GM23338 (cell line): Measurements from ENCODE around the gene VSX1. TPM values are rescaled to one million over a fixed set of nuclear protein-coding genes. Genes with fewer than 3 reads are reported as not detected.

ENCODE experiments used
- ATAC-seq: fragments of 200-7000 bp; cut with Tn5 transposase; 3 replicates; pipeline ENCODE4 v1.9.1; 2020
- DNase-seq: peaks from one replicate; pipeline ENCODE4 v3.0.0-alpha.2; 2015; ENCODE audit warnings: low spot score
- H2AFZ ChIP-seq: fragments of 200-600 bp; sonication (generic); 2 replicates; pipeline ENCODE4 v1.8.0; 2016; ENCODE audit warnings: antibody characterized with exemption, mild to moderate bottlenecking, moderate library complexity
- H3F3A ChIP-seq: fragments of 200-600 bp; sonication (generic); replicated peaks from 2 replicates; pipeline ENCODE4 v1.8.0; 2017; ENCODE audit warnings: antibody characterized with exemption, mixed run types, low read depth
- H3K27ac ChIP-seq: fragments of 200-600 bp; sonication (generic); 2 replicates; pipeline ENCODE4 v1.6.1; 2016; ENCODE audit warnings: low read depth
- H3K27me3 ChIP-seq: fragments of 200-600 bp; sonication (generic); 2 replicates; pipeline ENCODE4 v1.8.0; 2016; ENCODE audit warnings: mild to moderate bottlenecking, mixed run types, moderate library complexity; ENCODE audit not compliant: insufficient read depth
- H3K36me3 ChIP-seq: fragments of 200-600 bp; sonication (generic); 2 replicates; pipeline ENCODE4 v1.8.0; 2016; ENCODE audit warnings: mild to moderate bottlenecking; ENCODE audit not compliant: insufficient read depth
- H3K4me1 ChIP-seq: fragments of 200-600 bp; sonication (generic); 2 replicates; pipeline ENCODE4 v1.8.0; 2016; ENCODE audit warnings: mild to moderate bottlenecking, moderate library complexity; ENCODE audit not compliant: insufficient read depth
- H3K4me2 ChIP-seq: fragments of 200-600 bp; sonication (generic); 2 replicates; pipeline ENCODE4 v1.7.1; 2017; ENCODE audit warnings: mixed run types
- H3K4me3 ChIP-seq: fragments of 200-600 bp; sonication (generic); 2 replicates; pipeline ENCODE4 v1.6.1; 2016; ENCODE audit warnings: mixed run types
- H3K79me2 ChIP-seq: fragments of 200-600 bp; sonication (generic); replicated peaks from 2 replicates; pipeline ENCODE4 v1.8.0; 2017; ENCODE audit warnings: mild to moderate bottlenecking; ENCODE audit not compliant: insufficient read depth
- H3K9me2 ChIP-seq: fragments of 200-600 bp; sonication (generic); 2 replicates; pipeline ENCODE4 v1.8.0; 2017; ENCODE audit not compliant: insufficient read depth
- H4K20me1 ChIP-seq: fragments of 200-600 bp; sonication (generic); replicated peaks from 2 replicates; pipeline ENCODE4 v1.8.0; 2017; ENCODE audit warnings: mild to moderate bottlenecking; ENCODE audit not compliant: insufficient read depth
- H3K27ac Mint-ChIP-seq: 2 replicates; pipeline ENCODE4 v1.8.0; 2020; ENCODE audit warnings: inconsistent platforms, mild to moderate bottlenecking, moderate library complexity, mixed read lengths
- H3K27me3 Mint-ChIP-seq: 3 replicates; pipeline ENCODE4 v1.8.0; 2022; ENCODE audit warnings: low read depth, mild to moderate bottlenecking, moderate library complexity, mixed read lengths, inconsistent platforms; ENCODE audit not compliant: insufficient read depth, poor library complexity
- H3K36me3 Mint-ChIP-seq: 3 replicates; pipeline ENCODE4 v1.8.0; 2021; ENCODE audit warnings: low read depth, mild to moderate bottlenecking, inconsistent platforms, moderate library complexity, mixed read lengths
- H3K4me1 Mint-ChIP-seq: 3 replicates; pipeline ENCODE4 v1.8.0; 2020; ENCODE audit warnings: mild to moderate bottlenecking, inconsistent platforms, mixed read lengths
- H3K4me3 Mint-ChIP-seq: 3 replicates; pipeline ENCODE4 v1.8.0; 2021; ENCODE audit warnings: moderate library complexity, mild to moderate bottlenecking, inconsistent platforms, mixed read lengths
- H3K9me3 Mint-ChIP-seq: 3 replicates; pipeline ENCODE4 v1.8.0; 2020; ENCODE audit warnings: moderate library complexity, mild to moderate bottlenecking, inconsistent platforms, mixed read lengths
- CREB1 ChIP-seq: fragments of 250-450 bp; sonication (Bioruptor Pico); IDR thresholded peaks from 2 replicates; pipeline ENCODE4 v1.5.0; 2020; ENCODE audit warnings: low read depth, mild to moderate bottlenecking, moderate library complexity
- NANOG ChIP-seq: IDR thresholded peaks from 2 replicates; pipeline ENCODE4 v1.6.1; 2016; ENCODE audit warnings: antibody characterized with exemption, borderline replicate concordance
- POLR2AphosphoS5 ChIP-seq: IDR thresholded peaks from 2 replicates; pipeline ENCODE4 v1.6.1; 2016; ENCODE audit warnings: antibody characterized with exemption, low read depth
- ZNF331 ChIP-seq: fragments of 250-450 bp; sonication (Bioruptor Pico); IDR thresholded peaks from 2 replicates; pipeline ENCODE4 v1.5.0; 2020; ENCODE audit warnings: low read depth, mild to moderate bottlenecking, moderate library complexity
- polyA plus RNA-seq: library from polyadenylated mRNA; unstranded; fragments of >200 nt; fragmentation: Nextera tagmentation; extraction: Ambion mirVana; gene quantifications from 2 replicates; pipeline ENCODE4 v1.2.1, GENCODE V29; 2016
- total RNA-seq: library from RNA; depleted of rRNA; stranded (reverse); fragments of >200 nt; shearing (Covaris generic); gene quantifications from 2 replicates; pipeline ENCODE4 v1.2.3, GENCODE V29; 2014
- TF ChIP-seq, protein P1 (sequence below): fragments of 250-450 bp; sonication (Bioruptor Pico); IDR thresholded peaks from 2 replicates; pipeline ENCODE4 v1.5.0; 2020; ENCODE audit warnings: mild to moderate bottlenecking, moderate library complexity
- TF ChIP-seq, protein P2 (sequence below), 2 experiments: fragments of 200-600 bp in 1 of 2; sonication (generic) in 1 of 2; conservative IDR thresholded peaks; 2 replicates each; pipeline versions ENCODE4 v1.5.1 to v1.6.1; 2016 to 2017; ENCODE audit warnings: antibody characterized with exemption in 2 of 2, low read depth in 2 of 2, mild to moderate bottlenecking in 2 of 2, moderate library complexity in 1 of 2
- TF ChIP-seq, protein P3 (sequence below): IDR thresholded peaks from one replicate; pipeline ENCODE4 v1.6.1; 2018; ENCODE audit warnings: antibody characterized with exemption; ENCODE audit not compliant: unreplicated experiment

The VSX1 gene
- total and polyA plus RNA-seq, 2 experiments from 2014 or later, result 0.73 TPM; not detected in 1

DNA sequence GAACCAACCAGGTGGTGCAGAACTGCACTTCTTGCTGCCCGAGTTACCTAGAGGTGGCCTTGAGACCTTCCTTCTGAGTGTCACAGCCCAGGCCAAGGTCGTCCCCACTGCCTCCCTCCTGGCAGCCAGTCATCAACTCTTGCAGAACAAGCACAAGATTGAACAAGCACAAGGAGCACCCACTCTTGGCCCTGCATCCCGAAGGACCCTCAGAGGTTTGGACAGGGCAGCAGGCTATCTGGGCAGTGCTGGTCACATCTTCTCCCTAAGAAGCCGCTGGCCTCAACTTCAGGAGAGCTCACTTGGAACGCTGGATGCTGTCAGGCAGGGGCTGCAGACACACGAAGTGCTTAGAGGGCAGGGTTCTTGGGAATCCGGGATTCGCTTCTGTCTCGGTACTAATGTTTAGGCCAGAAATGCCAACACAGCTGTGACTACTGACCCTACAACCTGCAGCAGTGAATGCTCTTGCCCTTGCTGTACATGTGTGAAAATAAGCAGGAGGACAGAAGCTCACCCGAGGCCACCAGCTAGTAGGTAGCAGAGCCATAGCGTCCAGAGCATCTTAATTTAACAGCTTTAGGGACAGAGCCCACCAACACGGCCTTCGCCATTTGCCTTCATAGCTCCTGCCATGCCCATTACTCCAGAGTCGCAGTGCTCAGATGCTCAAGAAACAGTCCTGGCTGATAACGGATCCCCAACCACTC is 20.0 kb downstream of the VSX1 start (continued):
- TF ChIP-seq, protein P1, sequence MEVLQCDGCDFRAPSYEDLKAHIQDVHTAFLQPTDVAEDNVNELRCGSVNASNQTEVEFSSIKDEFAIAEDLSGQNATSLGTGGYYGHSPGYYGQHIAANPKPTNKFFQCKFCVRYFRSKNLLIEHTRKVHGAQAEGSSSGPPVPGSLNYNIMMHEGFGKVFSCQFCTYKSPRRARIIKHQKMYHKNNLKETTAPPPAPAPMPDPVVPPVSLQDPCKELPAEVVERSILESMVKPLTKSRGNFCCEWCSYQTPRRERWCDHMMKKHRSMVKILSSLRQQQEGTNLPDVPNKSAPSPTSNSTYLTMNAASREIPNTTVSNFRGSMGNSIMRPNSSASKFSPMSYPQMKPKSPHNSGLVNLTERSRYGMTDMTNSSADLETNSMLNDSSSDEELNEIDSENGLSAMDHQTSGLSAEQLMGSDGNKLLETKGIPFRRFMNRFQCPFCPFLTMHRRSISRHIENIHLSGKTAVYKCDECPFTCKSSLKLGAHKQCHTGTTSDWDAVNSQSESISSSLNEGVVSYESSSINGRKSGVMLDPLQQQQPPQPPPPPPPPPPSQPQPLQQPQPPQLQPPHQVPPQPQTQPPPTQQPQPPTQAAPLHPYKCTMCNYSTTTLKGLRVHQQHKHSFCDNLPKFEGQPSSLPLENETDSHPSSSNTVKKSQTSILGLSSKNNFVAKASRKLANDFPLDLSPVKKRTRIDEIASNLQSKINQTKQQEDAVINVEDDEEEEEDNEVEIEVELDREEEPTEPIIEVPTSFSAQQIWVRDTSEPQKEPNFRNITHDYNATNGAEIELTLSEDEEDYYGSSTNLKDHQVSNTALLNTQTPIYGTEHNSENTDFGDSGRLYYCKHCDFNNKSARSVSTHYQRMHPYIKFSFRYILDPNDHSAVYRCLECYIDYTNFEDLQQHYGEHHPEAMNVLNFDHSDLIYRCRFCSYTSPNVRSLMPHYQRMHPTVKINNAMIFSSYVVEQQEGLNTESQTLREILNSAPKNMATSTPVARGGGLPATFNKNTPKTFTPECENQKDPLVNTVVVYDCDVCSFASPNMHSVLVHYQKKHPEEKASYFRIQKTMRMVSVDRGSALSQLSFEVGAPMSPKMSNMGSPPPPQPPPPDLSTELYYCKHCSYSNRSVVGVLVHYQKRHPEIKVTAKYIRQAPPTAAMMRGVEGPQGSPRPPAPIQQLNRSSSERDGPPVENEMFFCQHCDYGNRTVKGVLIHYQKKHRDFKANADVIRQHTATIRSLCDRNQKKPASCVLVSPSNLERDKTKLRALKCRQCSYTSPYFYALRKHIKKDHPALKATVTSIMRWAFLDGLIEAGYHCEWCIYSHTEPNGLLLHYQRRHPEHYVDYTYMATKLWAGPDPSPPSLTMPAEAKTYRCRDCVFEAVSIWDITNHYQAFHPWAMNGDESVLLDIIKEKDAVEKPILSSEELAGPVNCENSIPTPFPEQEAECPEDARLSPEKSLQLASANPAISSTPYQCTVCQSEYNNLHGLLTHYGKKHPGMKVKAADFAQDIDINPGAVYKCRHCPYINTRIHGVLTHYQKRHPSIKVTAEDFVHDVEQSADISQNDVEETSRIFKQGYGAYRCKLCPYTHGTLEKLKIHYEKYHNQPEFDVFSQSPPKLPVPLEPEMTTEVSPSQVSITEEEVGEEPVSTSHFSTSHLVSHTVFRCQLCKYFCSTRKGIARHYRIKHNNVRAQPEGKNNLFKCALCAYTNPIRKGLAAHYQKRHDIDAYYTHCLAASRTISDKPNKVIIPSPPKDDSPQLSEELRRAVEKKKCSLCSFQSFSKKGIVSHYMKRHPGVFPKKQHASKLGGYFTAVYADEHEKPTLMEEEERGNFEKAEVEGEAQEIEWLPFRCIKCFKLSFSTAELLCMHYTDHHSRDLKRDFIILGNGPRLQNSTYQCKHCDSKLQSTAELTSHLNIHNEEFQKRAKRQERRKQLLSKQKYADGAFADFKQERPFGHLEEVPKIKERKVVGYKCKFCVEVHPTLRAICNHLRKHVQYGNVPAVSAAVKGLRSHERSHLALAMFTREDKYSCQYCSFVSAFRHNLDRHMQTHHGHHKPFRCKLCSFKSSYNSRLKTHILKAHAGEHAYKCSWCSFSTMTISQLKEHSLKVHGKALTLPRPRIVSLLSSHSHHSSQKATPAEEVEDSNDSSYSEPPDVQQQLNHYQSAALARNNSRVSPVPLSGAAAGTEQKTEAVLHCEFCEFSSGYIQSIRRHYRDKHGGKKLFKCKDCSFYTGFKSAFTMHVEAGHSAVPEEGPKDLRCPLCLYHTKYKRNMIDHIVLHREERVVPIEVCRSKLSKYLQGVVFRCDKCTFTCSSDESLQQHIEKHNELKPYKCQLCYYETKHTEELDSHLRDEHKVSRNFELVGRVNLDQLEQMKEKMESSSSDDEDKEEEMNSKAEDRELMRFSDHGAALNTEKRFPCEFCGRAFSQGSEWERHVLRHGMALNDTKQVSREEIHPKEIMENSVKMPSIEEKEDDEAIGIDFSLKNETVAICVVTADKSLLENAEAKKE (CRISPR knock-in tag), result no peak
- TF ChIP-seq ZNF331 (no peak), CREB1 (CRISPR knock-in tag) (no peak)
- TF ChIP-seq, protein P2, sequence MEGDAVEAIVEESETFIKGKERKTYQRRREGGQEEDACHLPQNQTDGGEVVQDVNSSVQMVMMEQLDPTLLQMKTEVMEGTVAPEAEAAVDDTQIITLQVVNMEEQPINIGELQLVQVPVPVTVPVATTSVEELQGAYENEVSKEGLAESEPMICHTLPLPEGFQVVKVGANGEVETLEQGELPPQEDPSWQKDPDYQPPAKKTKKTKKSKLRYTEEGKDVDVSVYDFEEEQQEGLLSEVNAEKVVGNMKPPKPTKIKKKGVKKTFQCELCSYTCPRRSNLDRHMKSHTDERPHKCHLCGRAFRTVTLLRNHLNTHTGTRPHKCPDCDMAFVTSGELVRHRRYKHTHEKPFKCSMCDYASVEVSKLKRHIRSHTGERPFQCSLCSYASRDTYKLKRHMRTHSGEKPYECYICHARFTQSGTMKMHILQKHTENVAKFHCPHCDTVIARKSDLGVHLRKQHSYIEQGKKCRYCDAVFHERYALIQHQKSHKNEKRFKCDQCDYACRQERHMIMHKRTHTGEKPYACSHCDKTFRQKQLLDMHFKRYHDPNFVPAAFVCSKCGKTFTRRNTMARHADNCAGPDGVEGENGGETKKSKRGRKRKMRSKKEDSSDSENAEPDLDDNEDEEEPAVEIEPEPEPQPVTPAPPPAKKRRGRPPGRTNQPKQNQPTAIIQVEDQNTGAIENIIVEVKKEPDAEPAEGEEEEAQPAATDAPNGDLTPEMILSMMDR (conservative IDR thresholded peaks at IDR 0.05; ENCODE audit: low read depth in 2 of 2), result no peak

DNA sequence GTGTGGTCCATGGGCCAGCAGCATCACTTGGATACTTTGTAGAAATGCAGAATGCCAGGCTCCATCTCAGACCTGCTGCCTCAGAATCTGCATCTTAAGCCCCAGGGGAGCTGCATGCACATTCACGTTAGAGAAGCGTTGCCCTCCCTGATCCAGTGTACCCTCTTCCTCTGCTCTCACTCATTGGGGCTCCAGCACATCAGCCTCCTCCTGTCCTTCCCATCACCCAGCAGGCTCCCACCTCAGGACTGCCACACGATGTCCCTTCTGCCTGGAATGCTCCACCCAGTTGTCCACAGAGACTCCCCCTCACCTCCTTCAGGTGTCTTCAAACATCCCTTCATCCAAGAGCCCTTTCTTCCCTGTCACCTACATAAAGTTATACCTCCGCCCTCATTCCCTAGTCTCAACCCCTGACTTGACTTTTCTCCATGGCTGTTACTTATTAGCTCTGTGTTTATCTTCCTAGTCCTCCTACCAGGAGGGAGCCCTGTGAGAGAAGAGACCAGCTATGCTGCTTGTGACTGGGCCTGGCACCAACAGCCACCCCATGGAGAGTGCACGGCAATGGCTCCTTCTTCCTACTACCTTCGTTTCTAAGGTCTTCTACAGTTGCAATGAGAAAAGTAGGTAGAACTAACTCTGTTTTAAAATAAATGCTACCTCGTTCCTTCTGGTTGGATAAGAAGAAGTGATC is 20.7 kb downstream of the VSX1 start:
- Mint-ChIP-seq H3K4me1 (peaks cover 2% of the 10 kb centered on the region; the same call in 2 of the 3 replicates), H3K36me3 (no peaks in the 10 kb centered on the region), H3K9me3 (no peaks in the 10 kb centered on the region), H3K4me3 (no peak overlapping the region), H3K27ac (no peak overlapping the region), H3K27me3 (peaks cover 52% of the 10 kb centered on the region)
- peaks cover 60% of the 10 kb centered on the region for H3K27me3 ChIP-seq
- H3F3A ChIP-seq, result no peaks in the 10 kb centered on the region
- no peak for ATAC-seq
- no peaks in the 10 kb centered on the region for H3K36me3 ChIP-seq
- no peaks in the 10 kb centered on the region for H3K9me2 ChIP-seq
- H4K20me1 ChIP-seq, result no peaks in the 10 kb centered on the region
- DNase-seq, result no peak
- no peaks in the 10 kb centered on the region for H3K79me2 ChIP-seq
- no peak overlapping the region for H3K4me3 ChIP-seq
- H3K4me2 ChIP-seq, result no peak overlapping the region
- peaks cover 4% of the 10 kb centered on the region; the same call in 1 of the 2 replicates for H3K4me1 ChIP-seq
- no peak overlapping the region for H2AFZ ChIP-seq
- H3K27ac ChIP-seq, result no peak overlapping the region
- TF ChIP-seq POLR2AphosphoS5 (no peak), NANOG (no peak)
- TF ChIP-seq, protein P3, sequence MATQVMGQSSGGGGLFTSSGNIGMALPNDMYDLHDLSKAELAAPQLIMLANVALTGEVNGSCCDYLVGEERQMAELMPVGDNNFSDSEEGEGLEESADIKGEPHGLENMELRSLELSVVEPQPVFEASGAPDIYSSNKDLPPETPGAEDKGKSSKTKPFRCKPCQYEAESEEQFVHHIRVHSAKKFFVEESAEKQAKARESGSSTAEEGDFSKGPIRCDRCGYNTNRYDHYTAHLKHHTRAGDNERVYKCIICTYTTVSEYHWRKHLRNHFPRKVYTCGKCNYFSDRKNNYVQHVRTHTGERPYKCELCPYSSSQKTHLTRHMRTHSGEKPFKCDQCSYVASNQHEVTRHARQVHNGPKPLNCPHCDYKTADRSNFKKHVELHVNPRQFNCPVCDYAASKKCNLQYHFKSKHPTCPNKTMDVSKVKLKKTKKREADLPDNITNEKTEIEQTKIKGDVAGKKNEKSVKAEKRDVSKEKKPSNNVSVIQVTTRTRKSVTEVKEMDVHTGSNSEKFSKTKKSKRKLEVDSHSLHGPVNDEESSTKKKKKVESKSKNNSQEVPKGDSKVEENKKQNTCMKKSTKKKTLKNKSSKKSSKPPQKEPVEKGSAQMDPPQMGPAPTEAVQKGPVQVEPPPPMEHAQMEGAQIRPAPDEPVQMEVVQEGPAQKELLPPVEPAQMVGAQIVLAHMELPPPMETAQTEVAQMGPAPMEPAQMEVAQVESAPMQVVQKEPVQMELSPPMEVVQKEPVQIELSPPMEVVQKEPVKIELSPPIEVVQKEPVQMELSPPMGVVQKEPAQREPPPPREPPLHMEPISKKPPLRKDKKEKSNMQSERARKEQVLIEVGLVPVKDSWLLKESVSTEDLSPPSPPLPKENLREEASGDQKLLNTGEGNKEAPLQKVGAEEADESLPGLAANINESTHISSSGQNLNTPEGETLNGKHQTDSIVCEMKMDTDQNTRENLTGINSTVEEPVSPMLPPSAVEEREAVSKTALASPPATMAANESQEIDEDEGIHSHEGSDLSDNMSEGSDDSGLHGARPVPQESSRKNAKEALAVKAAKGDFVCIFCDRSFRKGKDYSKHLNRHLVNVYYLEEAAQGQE, result no peak
